IPS-15b (cell line): ENCODE measurements around the gene TSPO2.

Experiments used
- H3K27me3 ChIP-seq: one replicate; pipeline ENCODE4 v1.6.1; 2013; ENCODE audit warnings: low read length; ENCODE audit not compliant: control insufficient read depth, insufficient read depth
- H3K36me3 ChIP-seq: one replicate; pipeline ENCODE4 v1.6.1; 2013; ENCODE audit warnings: low read length; ENCODE audit not compliant: control insufficient read depth, insufficient read depth
- H3K4me1 ChIP-seq: one replicate; pipeline ENCODE4 v1.6.1; 2013; ENCODE audit warnings: mild to moderate bottlenecking, low read length; ENCODE audit not compliant: control insufficient read depth, insufficient read depth
- H3K4me3 ChIP-seq: one replicate; pipeline ENCODE4 v1.5.1; 2013; ENCODE audit warnings: low read depth, low read length
- H3K9ac ChIP-seq: one replicate; pipeline ENCODE4 v1.6.1; 2013; ENCODE audit warnings: low read depth, mild to moderate bottlenecking, low read length
- H3K9me3 ChIP-seq: one replicate; pipeline ENCODE4 v1.6.1; 2013; ENCODE audit warnings: mild to moderate bottlenecking, low read length; ENCODE audit not compliant: control insufficient read depth, insufficient read depth

The TSPO2 gene

GRCh38 chr6:41028561-41029412, 13.5 kb upstream of the TSPO2 start:
- no peaks in the 10 kb centered on the region for H3K36me3 ChIP-seq
- peak overlapping the region; percentile 60 for H3K4me3 ChIP-seq
- H3K4me1 ChIP-seq, result peaks cover 11% of the 10 kb centered on the region
- H3K9me3 ChIP-seq, result no peaks in the 10 kb centered on the region
- H3K9ac ChIP-seq, result peak overlapping the region; percentile 37
- no peaks in the 10 kb centered on the region for H3K27me3 ChIP-seq

- Histone ChIP-seq H3K9ac (no peak overlapping the region), H3K36me3 (no peaks in the 10 kb centered on the region), H3K4me3 (no peak overlapping the region), H3K9me3 (no peaks in the 10 kb centered on the region), H3K4me1 (peaks cover 6% of the 10 kb centered on the region), H3K27me3 (no peaks in the 10 kb centered on the region)
These were observed 9.4 kb upstream of the TSPO2 start for GRCh38 chr6:41032830-41033229.

GRCh38 chr6:41033776-41034175, 8.5 kb upstream of the TSPO2 start:
- H3K9me3 ChIP-seq, result no peaks in the 10 kb centered on the region
- peaks cover 3% of the 10 kb centered on the region for H3K4me1 ChIP-seq
- H3K27me3 ChIP-seq, result no peaks in the 10 kb centered on the region
- H3K4me3 ChIP-seq, result no peak overlapping the region
- no peaks in the 10 kb centered on the region for H3K36me3 ChIP-seq
- H3K9ac ChIP-seq, result no peak overlapping the region

GRCh38 chr6:41036186-41036585, 6.1 kb upstream of the TSPO2 start:
- H3K9me3 ChIP-seq, result no peaks in the 10 kb centered on the region
- H3K36me3 ChIP-seq, result no peaks in the 10 kb centered on the region
- H3K27me3 ChIP-seq, result no peaks in the 10 kb centered on the region
- H3K9ac ChIP-seq, result no peak overlapping the region
- no peak overlapping the region for H3K4me3 ChIP-seq
- H3K4me1 ChIP-seq, result no peaks in the 10 kb centered on the region

DNA sequence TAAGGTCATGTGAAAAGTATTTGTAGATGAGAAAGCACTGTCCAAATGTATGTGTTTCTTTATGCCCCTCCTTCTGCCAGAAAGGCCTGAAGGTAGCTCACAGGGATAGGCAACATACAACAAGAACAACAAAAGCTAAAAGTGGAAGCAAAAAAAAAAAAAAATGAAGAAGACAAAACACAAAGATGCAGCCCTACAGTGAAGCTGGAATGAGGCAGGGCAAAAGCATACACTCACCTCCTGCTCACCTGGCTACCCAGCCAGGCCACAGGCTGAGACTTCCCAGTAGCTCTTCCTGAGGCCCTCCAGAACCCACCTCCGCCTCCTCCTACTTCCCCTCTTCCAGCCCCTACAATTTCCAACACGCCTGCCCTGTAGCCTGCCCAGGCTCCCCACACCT, 5.7 kb upstream of the TSPO2 start:
- Histone ChIP-seq H3K9ac (no peak overlapping the region), H3K9me3 (no peaks in the 10 kb centered on the region), H3K36me3 (no peaks in the 10 kb centered on the region), H3K27me3 (no peaks in the 10 kb centered on the region), H3K4me1 (no peaks in the 10 kb centered on the region), H3K4me3 (no peak overlapping the region)

- Histone ChIP-seq H3K4me1 (no peaks in the 10 kb centered on the region), H3K9ac (no peak overlapping the region), H3K36me3 (no peaks in the 10 kb centered on the region), H3K9me3 (no peaks in the 10 kb centered on the region), H3K27me3 (no peaks in the 10 kb centered on the region), H3K4me3 (no peak overlapping the region)
These were observed 5.0 kb upstream of the TSPO2 start for GRCh38 chr6:41037107-41037900.

DNA sequence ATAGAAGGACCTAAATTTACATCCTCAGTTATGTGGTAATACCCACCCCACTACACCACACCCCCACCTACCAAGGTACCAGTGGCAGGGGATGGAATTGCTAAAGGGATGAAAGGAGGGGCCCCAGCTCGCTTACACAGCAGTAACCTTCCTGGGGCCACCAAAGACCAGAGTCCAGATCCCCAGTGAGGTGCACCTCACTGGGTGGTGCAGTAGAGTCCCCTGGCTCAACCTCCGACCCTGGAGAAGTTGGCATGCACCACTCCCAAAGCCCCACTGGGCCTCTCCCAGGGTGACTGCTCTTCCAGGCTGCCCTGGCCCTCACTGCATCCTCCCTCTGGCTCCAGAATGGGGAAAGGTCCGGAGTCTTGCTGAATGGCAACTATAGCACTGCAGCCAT, 4.1 kb upstream of the TSPO2 start:
- Histone ChIP-seq H3K9me3 (no peaks in the 10 kb centered on the region), H3K9ac (no peak overlapping the region), H3K36me3 (no peaks in the 10 kb centered on the region), H3K4me3 (no peak overlapping the region), H3K27me3 (no peaks in the 10 kb centered on the region), H3K4me1 (no peaks in the 10 kb centered on the region)

DNA sequence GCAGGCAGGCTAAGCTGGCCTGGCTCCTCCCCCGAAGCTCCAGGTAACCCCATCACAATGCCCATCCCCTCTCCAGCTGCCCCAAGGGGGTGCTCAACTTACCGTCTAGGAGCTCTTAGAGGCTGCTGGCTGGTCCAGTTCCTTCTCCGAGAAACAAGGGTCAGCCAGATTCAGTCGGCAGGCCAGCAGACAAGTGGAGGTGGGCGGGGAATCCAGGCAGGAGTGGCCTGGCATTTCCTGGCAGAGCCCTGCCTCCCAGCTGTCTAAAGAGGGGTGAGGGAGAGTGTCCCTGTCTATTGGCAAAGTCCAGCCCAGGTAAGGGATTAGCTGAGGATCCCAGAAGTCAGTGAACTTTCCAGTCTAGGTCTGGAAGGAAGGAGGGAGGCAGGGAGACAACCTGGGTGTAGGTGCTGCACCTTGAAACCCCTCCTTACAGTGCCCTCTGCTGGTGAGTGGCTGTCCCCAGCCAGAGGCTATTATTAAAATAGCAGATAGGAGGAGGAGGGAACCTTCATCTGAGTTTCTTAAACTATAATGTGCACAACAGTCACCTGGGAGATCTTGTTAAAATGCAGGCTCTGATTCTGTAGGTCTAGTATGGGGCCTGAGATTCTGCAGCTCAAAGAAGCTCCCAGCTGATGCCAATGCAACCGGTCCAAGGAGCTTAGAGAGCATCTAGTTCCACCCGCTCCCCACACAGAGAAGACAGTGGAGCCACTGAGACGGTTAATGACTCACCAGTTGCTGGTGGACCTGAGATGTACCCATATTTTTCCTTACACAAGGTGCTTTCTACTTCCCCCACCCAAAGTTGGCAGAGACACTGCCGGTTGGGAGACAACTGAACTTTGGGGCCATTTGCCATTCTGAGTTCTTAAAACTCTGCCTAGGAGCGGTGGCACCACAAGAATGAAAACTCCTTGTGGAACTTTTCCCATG, 2.9 kb upstream of the TSPO2 start, which contains the start of gene UNC5CL:
UNC5CL (minus strand) TSS at position 162 of the 939 bp plus-strand sequence. CDS start 4,147 bp downstream, outside the sequence.
- Histone ChIP-seq H3K27me3 (no peaks in the 10 kb centered on the region), H3K9me3 (no peaks in the 10 kb centered on the region), H3K4me1 (no peaks in the 10 kb centered on the region), H3K4me3 (no peak within 1 kb of the TSS), H3K36me3 (no peaks in the 10 kb centered on the region), H3K9ac (no peak within 1 kb of the TSS)

- Histone ChIP-seq H3K4me1 (no peaks in the 10 kb centered on the region), H3K9ac (no peak overlapping the region)
These were observed 1.9 kb upstream of the TSPO2 start for GRCh38 chr6:41040101-41040939.

GRCh38 chr6:41040940-41041536, 1.2 kb upstream of the TSPO2 start:
- no peaks in the 10 kb centered on the region for H3K36me3 ChIP-seq
- no peaks in the 10 kb centered on the region for H3K27me3 ChIP-seq
- no peak overlapping the region for H3K9ac ChIP-seq
- H3K4me3 ChIP-seq, result no peak overlapping the region
- no peaks in the 10 kb centered on the region for H3K9me3 ChIP-seq
- peaks cover 3% of the 10 kb centered on the region for H3K4me1 ChIP-seq

More at GRCh38 chr6:41040101-41040939, 1.9 kb upstream of the TSPO2 start:
- Histone ChIP-seq H3K27me3 (no peaks in the 10 kb centered on the region), H3K9me3 (no peaks in the 10 kb centered on the region), H3K36me3 (no peaks in the 10 kb centered on the region), H3K4me3 (no peak overlapping the region)
